Activated T-helper 9 cell treated with anti-CD3 and anti-CD28 coated beads, Interleukin-2, amount 50 U/mL, for 16 hours (primary cell): ENCODE results near the gene RDH5.

ENCODE experiments used
- DNase-seq: peaks from one replicate; pipeline ENCODE4 v3.0.0-alpha.2; 2020; ENCODE audit warnings: low read depth

Gene RDH5

GRCh38 chr12:55728186-55728938 lies 8.2 kb downstream of the RDH5 start:
- no peak for DNase-seq

GRCh38 chr12:55728939-55729818 lies 9.0 kb downstream of the RDH5 start, which contains the start of gene CD63:
Gene CD63 (minus strand): TSS chr12:55729009. CDS start chr12:55728341, 668 bp downstream.
- DNase-seq = peak; percentile 61

- DNase-seq = no peak
These were observed 9.9 kb downstream of the RDH5 start for GRCh38 chr12:55729819-55730818.

GRCh38 chr12:55732288-55732687 lies 12.1 kb downstream of the RDH5 start:
- no peak for DNase-seq

- no peak for DNase-seq
These were observed 12.9 kb downstream of the RDH5 start for GRCh38 chr12:55733021-55733555.

GRCh38 chr12:55733858-55734257 lies 13.7 kb downstream of the RDH5 start:
- DNase-seq = no peak

- no peak for DNase-seq
These were observed 14.4 kb downstream of the RDH5 start for GRCh38 chr12:55734595-55734994.

GRCh38 chr12:55736076-55736475 lies 15.9 kb downstream of the RDH5 start:
- DNase-seq = no peak

- peak; percentile 38 for DNase-seq
These were observed 16.8 kb downstream of the RDH5 start for GRCh38 chr12:55736780-55737580.

GRCh38 chr12:55737581-55738122 lies 17.5 kb downstream of the RDH5 start:
- no peak for DNase-seq

- peak; percentile 52 for DNase-seq
These were observed 18.2 kb downstream of the RDH5 start for GRCh38 chr12:55738123-55739024.

- DNase-seq = no peak
These were observed 18.8 kb downstream of the RDH5 start for GRCh38 chr12:55739025-55739378.

GRCh38 chr12:55741931-55742680 lies 21.9 kb downstream of the RDH5 start:
- no peak for DNase-seq

- DNase-seq = peak; percentile 63
These were observed 22.7 kb downstream of the RDH5 start, which contains the start of gene GDF11 for GRCh38 chr12:55742719-55743405. Gene GDF11 (plus strand): TSS chr12:55743122. CDS start chr12:55743317, 195 bp downstream.

GRCh38 chr12:55743406-55744339 lies 23.5 kb downstream of the RDH5 start:
- no peak for DNase-seq

GRCh38 chr12:55744340-55745030 lies 24.3 kb downstream of the RDH5 start:
- DNase-seq = no peak
